KOPT-K1 (cell line): Measurements from ENCODE around the gene CSDE1.

ENCODE experiments used
- H3K27ac ChIP-seq: fragments of 200-600 bp; sonication (generic); 2 replicates; pipeline ENCODE4 v1.5.1; 2016; ENCODE audit warnings: antibody characterized with exemption, mild to moderate bottlenecking, low read depth, low read length; ENCODE audit not compliant: poor library complexity, severe bottlenecking
- H3K36me3 ChIP-seq: fragments of 200-600 bp; sonication (generic); 2 replicates; pipeline ENCODE4 v1.5.1; 2017; ENCODE audit warnings: antibody characterized with exemption, mild to moderate bottlenecking, low read length, moderate library complexity; ENCODE audit not compliant: insufficient read depth
- H3K9me3 ChIP-seq: fragments of 200-600 bp; sonication (generic); 2 replicates; pipeline ENCODE4 v1.5.1; 2017; ENCODE audit warnings: antibody characterized with exemption, low read length, mild to moderate bottlenecking; ENCODE audit not compliant: insufficient read depth, poor library complexity, severe bottlenecking

CSDE1 gene

DNA sequence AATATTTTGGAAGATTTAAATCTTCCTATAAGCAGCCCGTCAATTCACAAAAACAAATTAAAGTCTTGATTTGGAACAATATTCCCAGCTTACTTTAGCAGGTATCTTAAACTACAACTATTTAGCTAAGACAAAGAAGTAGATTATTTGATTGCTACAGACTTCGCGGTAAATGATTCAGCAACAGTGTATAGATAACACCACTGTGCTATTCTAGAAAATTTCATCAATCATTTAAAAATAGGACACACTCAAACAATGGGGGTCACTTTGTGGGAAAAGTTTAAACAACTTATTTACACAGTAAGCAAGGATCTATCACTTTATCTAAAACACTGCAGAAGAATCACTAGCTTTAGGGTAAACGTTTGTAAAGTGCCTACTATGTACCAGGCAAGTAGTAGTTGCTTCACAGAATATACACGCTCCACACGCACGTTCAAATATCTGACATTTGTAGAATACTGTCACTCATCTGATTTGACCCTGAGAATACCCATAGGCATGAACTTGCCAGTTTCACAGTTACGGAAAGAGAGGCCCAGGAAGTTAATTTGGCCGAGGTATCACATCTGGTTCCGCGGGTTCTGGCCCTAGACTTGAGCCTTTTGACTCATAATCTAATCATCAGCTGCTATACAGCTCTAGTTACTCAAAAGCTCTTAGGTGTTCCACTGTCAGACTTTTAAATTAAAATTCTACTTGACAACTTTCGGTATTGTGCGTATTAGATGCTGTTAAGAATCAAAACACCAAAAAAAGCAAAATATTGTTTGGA, 88.8 kb downstream of the CSDE1 start:
- Histone ChIP-seq H3K36me3 (no peaks in the 10 kb centered on the region), H3K9me3 (no peaks in the 10 kb centered on the region), H3K27ac (no peak overlapping the region)

DNA sequence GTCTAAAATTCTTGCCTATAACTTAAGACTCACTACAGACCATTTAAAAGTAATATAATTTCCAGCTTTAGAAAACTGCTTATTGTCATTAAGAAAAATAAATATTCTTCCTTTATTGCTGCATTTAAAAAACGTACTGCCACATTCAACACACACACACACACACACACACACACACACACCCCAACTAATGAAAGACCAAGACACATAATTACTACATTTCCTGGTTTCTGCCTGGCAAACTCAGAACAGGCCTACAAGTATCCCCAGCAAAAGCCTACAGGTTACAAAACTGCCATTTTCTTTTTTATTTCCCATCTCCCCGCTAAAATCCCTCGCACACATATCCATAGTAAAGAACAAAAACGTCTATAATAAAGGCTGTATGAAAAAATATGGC, 89.4 kb downstream of the CSDE1 start:
- H3K27ac ChIP-seq: no peak overlapping the region
- no peaks in the 10 kb centered on the region for H3K36me3 ChIP-seq
- H3K9me3 ChIP-seq: no peaks in the 10 kb centered on the region

DNA sequence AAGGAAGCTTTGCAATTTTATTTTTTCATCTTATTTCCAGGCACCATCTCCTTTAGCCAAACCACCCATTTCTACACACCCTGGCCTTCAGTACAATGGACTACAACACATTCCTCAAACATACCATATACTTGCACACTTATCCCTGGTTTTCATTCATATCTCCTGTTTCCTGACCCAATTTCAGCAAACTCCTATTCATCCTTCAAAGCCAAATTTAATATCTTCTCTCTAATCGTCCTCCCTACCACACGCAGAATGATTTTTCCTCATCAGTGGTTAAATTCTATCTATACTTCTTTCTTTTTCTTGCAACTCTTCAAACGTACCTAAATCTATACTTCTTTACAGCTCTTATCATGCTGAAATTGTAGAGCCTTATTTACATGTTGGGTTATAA, 90.8 kb downstream of the CSDE1 start:
- Histone ChIP-seq H3K27ac (no peak overlapping the region), H3K9me3 (no peaks in the 10 kb centered on the region), H3K36me3 (no peaks in the 10 kb centered on the region)
